HG03432 (cell line): ENCODE data around the gene XIRP1.

Source experiments
- ATAC-seq: cut with Tn5 transposase; IDR thresholded peaks from one replicate; pipeline ENCODE4 v1.9.1; 2021; ENCODE audit warnings: mild to moderate bottlenecking, moderate library complexity; ENCODE audit not compliant: unreplicated experiment

The XIRP1 gene

GRCh38 chr3:39144095-39144747 lies 48.2 kb downstream of the XIRP1 start:
- ATAC-seq: no peak

DNA sequence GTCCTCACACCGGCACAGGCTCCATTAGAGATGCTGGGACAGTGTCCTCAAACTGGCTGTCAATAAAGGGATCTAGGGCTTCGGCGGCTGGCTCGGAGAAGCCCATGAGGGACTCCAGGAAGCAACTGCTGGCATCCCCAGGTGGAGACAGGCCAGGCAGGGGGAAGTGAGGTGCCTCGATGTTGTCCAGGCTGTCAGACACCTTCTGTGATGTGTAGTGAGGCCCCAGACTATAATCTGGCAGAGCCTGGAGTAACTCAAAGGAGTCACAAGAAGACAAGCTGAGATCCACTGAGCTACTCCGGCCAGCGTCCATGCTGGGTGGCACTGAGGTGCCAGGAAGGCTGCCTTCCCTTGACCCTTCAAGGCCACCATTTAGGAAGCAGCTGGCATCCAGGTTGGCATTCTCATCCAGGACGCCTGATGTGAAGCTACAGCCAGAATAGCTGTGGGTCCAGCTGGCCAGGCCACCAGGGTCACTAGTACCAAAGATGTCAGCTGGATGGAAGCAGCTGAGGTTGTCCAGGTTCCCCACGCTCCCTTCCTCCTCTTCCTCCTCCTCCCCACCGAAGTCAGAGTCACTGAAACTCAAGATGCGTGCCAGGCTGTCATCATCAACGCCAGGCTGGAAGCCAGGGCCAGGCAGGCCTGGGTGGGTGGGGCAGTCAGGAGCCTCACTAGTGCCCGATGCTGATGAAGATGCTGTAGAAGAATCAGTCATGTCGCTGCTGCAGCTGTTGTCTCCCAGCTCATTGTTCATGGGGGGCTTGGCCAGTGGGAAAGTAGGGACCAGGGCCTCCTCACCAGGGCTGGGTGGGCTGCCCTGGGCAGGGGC lies 49.1 kb downstream of the XIRP1 start:
- ATAC-seq: no peak

DNA sequence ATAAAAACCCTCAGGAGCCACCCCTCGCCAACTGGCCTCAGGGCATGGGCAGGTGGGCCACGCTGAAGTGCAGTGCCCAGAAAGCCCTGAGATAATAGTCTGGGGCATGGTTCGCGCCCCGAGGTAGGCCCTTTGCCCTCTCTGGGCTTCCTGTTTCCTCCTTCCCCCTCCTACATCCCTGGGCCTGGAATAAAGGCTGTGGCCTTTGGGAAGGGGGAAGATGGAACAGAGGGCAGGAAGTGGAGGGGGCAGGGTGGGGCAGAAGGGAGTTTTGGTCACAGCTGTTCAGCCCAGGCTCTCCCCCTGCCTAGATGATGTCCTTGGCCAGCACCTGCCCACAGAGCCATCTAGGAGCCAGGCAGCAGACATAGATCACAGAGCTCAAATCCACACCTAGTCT lies 50.3 kb downstream of the XIRP1 start:
- no peak for ATAC-seq

DNA sequence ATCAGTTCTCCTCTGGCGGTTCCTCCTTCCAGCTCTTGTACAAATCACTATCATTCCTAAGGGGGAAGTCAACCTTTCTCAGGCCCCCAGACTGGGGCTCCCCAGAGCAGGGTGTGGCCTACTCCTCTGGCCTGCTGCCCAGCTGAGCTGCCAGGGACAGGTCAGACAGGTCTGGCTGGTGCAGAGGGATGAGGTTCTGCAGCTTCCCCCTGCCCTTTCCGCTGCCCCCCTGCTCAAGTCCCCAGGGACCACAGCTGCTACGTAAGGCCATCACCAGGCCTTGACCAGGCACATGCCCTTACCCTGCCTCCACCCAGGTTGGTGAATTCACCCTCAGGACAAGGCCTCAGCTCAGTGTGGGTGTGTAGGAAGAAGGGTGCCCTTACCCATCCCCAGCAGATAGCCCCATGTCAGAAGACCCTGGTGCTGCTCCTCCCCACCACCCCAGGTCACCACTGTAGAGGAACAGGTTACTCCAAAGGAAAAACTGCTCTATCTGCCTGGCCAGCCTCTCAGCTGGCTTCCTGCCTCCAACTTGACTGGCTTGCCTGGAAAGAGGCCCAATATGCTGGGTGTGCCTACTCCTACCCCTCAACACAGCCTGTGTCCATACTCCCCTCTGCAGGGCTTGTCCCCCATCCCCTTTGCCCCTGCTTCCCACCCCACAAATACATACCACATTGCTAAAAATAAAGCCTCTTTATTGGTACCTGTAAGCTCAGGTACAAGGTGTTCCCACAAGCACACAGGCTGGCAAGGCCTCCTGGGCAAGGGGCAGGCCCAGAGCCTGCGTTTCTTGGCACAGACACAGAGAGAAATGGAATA lies 51.0 kb downstream of the XIRP1 start:
- no peak for ATAC-seq

GRCh38 chr3:39140341-39140971 lies 51.9 kb downstream of the XIRP1 start:
- ATAC-seq: no peak

GRCh38 chr3:39139442-39139841 lies 53.0 kb downstream of the XIRP1 start:
- ATAC-seq: no peak

- ATAC-seq: no peak
These were observed 53.5 kb downstream of the XIRP1 start for GRCh38 chr3:39138804-39139415.

DNA sequence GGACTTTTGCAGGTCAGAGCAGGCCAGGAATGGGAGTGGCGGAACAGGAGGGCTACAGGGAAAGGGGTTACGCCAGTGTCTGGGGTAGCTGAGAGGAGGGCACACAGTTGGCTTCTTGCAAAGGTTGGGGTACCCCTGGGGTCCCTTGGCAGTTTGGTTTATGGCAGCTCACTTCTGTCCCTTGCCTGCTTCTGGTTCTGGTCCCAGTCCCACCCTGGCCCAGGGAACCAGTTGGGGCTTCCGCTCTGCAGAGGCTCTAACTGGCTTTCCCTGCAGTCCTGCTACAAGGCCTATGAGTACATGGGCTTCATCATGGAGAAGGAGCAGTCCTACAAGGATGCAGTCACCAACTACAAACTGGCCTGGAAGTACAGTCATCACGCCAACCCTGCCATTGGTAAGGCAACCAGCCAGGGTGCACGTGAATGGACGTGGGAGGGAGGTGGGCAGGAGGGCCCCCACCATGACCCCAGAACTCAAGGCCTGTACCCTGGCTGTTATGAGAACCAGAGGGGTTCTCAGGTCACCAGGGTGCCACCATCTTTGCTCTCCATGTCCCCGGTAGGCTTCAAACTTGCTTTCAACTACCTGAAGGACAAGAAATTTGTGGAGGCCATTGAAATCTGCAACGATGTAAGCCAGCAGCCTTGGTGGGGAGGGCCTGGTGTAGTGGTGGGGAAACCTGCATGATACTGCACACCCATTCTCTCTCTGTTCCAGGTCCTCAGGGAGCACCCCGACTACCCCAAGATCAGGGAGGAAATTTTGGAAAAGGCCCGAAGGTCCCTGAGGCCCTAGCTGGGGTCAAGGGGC lies 54.2 kb downstream of the XIRP1 start:
- no peak for ATAC-seq

DNA sequence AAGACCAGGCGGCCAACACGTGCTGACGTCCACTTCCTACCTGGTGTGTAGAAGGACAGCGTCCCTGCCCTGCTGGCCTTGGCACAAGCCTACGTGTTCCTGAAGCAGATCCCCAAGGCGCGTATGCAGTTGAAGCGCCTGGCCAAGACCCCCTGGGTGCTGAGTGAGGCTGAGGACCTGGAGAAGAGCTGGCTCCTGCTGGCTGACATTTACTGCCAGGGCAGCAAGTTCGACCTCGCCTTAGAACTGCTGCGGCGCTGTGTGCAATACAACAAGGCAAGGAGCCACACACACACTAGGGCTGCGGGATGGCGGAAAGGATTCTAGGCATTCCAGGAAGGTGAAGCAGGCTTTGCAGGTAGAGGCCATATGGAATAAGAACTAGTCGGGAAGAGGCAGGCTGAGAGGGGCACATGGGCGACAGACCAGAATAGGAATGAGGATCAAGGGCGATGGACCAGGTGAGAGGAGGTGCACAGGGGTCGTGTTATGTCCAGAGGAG lies 54.9 kb downstream of the XIRP1 start:
- ATAC-seq: no peak

DNA sequence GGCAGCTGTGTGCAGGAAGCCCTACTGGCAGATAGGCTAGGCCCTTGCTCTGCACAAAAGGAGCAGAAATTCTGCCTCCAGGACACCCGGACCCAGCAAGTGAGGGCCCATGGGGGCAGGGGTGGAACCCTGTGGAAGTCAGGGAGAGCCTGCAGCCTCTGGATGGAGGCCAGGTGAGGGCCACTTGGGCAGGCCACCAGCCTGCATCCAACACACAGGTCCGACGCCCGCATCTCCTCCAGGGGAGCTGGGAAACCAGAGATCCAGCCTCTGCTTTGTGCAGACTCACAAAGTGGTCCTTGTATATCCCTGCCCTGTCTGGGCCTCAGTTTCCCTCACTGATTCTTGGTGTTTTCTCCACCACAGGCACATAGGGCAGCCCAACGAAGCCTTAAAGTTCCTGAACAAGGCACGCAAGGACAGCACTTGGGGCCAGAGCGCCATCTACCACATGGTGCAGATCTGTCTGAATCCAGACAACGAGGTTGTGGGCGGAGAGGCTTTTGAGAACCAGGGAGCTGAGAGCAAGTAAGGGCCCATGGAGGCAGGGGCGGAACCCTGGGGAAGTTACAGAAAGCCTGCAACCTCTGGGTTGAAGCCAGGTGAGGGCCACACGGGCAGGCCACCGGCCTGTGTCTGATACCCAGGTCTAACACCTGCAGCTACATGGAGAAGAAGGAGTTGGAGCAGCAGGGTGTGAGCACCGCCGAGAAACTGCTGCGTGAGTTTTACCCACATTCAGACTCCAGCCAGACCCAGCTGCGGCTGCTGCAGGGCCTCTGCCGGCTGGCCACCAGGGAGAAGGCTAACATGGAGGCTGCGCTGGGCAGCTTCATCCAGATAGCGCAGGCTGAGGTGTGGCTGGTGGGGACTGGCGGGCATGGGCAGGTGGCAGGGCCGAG lies 55.6 kb downstream of the XIRP1 start:
- no peak for ATAC-seq

- no peak for ATAC-seq
These were observed 57.1 kb downstream of the XIRP1 start for GRCh38 chr3:39135170-39135805.

DNA sequence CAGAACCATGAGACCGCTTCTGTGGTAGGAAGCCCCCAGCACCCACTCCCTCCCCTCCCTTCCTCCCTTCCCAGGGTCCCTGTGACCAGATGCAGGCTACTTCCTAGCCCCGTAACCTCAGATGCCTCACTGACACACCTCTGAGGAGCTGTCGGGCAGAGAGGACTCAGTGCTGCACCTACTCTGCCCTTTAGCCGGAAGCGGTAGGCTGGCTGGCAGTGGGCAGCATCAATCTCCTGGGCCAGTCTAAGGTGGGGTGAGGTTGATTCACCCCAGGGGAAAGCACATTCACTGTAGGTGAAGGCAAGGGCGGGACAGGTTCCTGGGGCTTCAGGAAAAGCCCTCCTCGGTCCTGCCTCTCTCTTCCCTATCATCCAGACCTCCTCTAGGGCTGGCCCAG lies 58.1 kb downstream of the XIRP1 start:
- no peak for ATAC-seq

DNA sequence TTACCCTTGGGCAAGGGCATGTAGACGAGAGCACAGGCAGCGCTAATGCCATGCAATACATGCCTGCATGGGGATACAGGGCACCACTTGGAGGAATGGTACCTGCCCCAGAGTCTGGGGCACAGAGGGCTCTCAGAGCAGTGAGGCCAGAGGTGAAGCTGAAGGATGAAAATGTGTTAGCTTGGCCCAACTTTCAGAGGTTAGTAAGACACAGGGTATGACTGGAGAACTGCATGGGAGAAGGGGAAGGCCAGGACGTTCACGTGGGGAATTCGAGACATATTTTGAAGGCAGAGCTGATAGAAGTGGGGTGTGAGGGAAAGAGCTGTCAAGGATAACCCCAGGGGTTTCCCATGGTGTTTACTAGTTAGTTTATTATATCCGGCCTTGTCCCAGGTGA lies 58.6 kb downstream of the XIRP1 start:
- ATAC-seq: no peak
